ENCODE results near the gene CDT1.
"Not testable (repeated sequence)": the region's sequence is repeated elsewhere in the genome, so short reads cannot be mapped to it uniquely, and the experiment has no call there.

CDT1 gene

GRCh38 chr16:88784074-88784855 lies 19.3 kb upstream of the CDT1 start:
- peak; percentile 76 for DNase-seq

- DNase-seq, result no peak
Measured at GRCh38 chr16:88784856-88785105, 18.8 kb upstream of the CDT1 start.

- peak; percentile 79 for DNase-seq
Measured at GRCh38 chr16:88785106-88785924, 18.3 kb upstream of the CDT1 start, which contains the start of gene PIEZO1. Gene PIEZO1 (minus strand): TSS chr16:88785220. CDS start chr16:88784964, 256 bp downstream.

GRCh38 chr16:88787579-88788314 lies 15.8 kb upstream of the CDT1 start:
- no peak for DNase-seq

GRCh38 chr16:88788749-88789148 lies 14.8 kb upstream of the CDT1 start:
- DNase-seq, result not testable (repeated sequence)

- DNase-seq, result no peak
Measured at GRCh38 chr16:88789594-88789993, 14.0 kb upstream of the CDT1 start.

- peak; percentile 57 for DNase-seq
Measured at GRCh38 chr16:88790312-88791211, 13.0 kb upstream of the CDT1 start.

- no peak for DNase-seq
Measured at GRCh38 chr16:88792078-88792550, 11.5 kb upstream of the CDT1 start.

- DNase-seq, result peak; percentile 47
Measured at GRCh38 chr16:88792668-88793250, 10.8 kb upstream of the CDT1 start.

GRCh38 chr16:88793251-88793954 lies 10.2 kb upstream of the CDT1 start:
- DNase-seq, result no peak

GRCh38 chr16:88796278-88796677 lies 7.3 kb upstream of the CDT1 start:
- DNase-seq, result no peak

- no peak for DNase-seq
Measured at GRCh38 chr16:88798073-88798472, 5.5 kb upstream of the CDT1 start.

GRCh38 chr16:88798772-88799455 lies 4.7 kb upstream of the CDT1 start:
- DNase-seq, result no peak

- DNase-seq, result no peak
Measured at GRCh38 chr16:88799569-88800276, 3.9 kb upstream of the CDT1 start.

- no peak for DNase-seq
Measured at GRCh38 chr16:88800277-88800592, 3.4 kb upstream of the CDT1 start.

- no peak for DNase-seq
Measured at GRCh38 chr16:88804173-88804551, 573 bp downstream of the CDT1 start.

- no peak for DNase-seq
Measured at GRCh38 chr16:88804552-88805339, 1.2 kb downstream of the CDT1 start.

GRCh38 chr16:88805340-88805715 lies 1.7 kb downstream of the CDT1 start:
- DNase-seq, result no peak

GRCh38 chr16:88805887-88806393 lies 2.4 kb downstream of the CDT1 start:
- no peak for DNase-seq

Data from right forelimb (tissue), 1 donor.